ENCODE data around the gene DNAJC3.
A peak's percentile ranks its signal among the peaks of the same experiment; 100 is the strongest.
"Not testable (repeated sequence)": the region's sequence is repeated elsewhere in the genome, so short reads cannot be mapped to it uniquely, and the experiment has no call there.

DNAJC3 gene

GRCh38 chr13:95667235-95667634, 9.7 kb upstream of the DNAJC3 start:
- not testable (repeated sequence) for H3K27ac ChIP-seq; DNase-seq (ENCODE audit: low read depth, low spot score)

- no peak for DNase-seq (ENCODE audit: low read depth, low spot score)
- H3K27ac ChIP-seq, result no peak overlapping the region
Measured at GRCh38 chr13:95671597-95671996, 5.3 kb upstream of the DNAJC3 start.

GRCh38 chr13:95676105-95676761, 706 bp upstream of the DNAJC3 start:
- no peak for DNase-seq (ENCODE audit: low read depth, low spot score)
- H3K27ac ChIP-seq, result peak overlapping the region; percentile 91

- peak overlapping the region; percentile 91 for H3K27ac ChIP-seq
- no peak for DNase-seq (ENCODE audit: low read depth, low spot score)
Measured at GRCh38 chr13:95677564-95678266, 776 bp downstream of the DNAJC3 start.

GRCh38 chr13:95678967-95679366, 2.0 kb downstream of the DNAJC3 start:
- no peak overlapping the region for H3K27ac ChIP-seq
- no peak for DNase-seq (ENCODE audit: low read depth, low spot score)

GRCh38 chr13:95679722-95680121, 2.8 kb downstream of the DNAJC3 start:
- no peak for DNase-seq (ENCODE audit: low read depth, low spot score)
- no peak overlapping the region for H3K27ac ChIP-seq

- H3K27ac ChIP-seq, result no peak overlapping the region
- no peak for DNase-seq (ENCODE audit: low read depth, low spot score)
Measured at GRCh38 chr13:95684418-95684817, 7.5 kb downstream of the DNAJC3 start.

- DNase-seq (ENCODE audit: low read depth, low spot score); H3K27ac ChIP-seq: not testable (repeated sequence)
Measured at GRCh38 chr13:95684960-95685359, 8.0 kb downstream of the DNAJC3 start.

- no peak overlapping the region for H3K27ac ChIP-seq
- no peak for DNase-seq (ENCODE audit: low read depth, low spot score)
Measured at GRCh38 chr13:95689582-95689926, 12.6 kb downstream of the DNAJC3 start.

- DNase-seq (ENCODE audit: low read depth, low spot score); H3K27ac ChIP-seq: not testable (repeated sequence)
Measured at GRCh38 chr13:95690986-95691385, 14.0 kb downstream of the DNAJC3 start.

GRCh38 chr13:95697052-95697680, 20.2 kb downstream of the DNAJC3 start:
- no peak overlapping the region for H3K27ac ChIP-seq
- DNase-seq (ENCODE audit: low read depth, low spot score), result no peak

GRCh38 chr13:95698047-95698749, 21.3 kb downstream of the DNAJC3 start:
- no peak for DNase-seq (ENCODE audit: low read depth, low spot score)
- no peak overlapping the region for H3K27ac ChIP-seq

GRCh38 chr13:95703576-95703975, 26.6 kb downstream of the DNAJC3 start:
- H3K27ac ChIP-seq, result no peak overlapping the region
- no peak for DNase-seq (ENCODE audit: low read depth, low spot score)

- H3K27ac ChIP-seq, result no peak overlapping the region
- DNase-seq (ENCODE audit: low read depth, low spot score), result no peak
Measured at GRCh38 chr13:95704510-95704909, 27.6 kb downstream of the DNAJC3 start.

- DNase-seq (ENCODE audit: low read depth, low spot score), result no peak
Measured at GRCh38 chr13:95706356-95706755, 29.4 kb downstream of the DNAJC3 start.

GRCh38 chr13:95707035-95707434, 30.1 kb downstream of the DNAJC3 start:
- no peak for DNase-seq (ENCODE audit: low read depth, low spot score)
- no peak overlapping the region for H3K27ac ChIP-seq

More at GRCh38 chr13:95706356-95706755, 29.4 kb downstream of the DNAJC3 start:
- no peak overlapping the region for H3K27ac ChIP-seq

- H3K27ac ChIP-seq, result no peak overlapping the region
- no peak for DNase-seq (ENCODE audit: low read depth, low spot score)
Measured at GRCh38 chr13:95707442-95708390, 30.8 kb downstream of the DNAJC3 start.

GRCh38 chr13:95708391-95708774, 31.4 kb downstream of the DNAJC3 start:
- no peak for DNase-seq (ENCODE audit: low read depth, low spot score)
- no peak overlapping the region for H3K27ac ChIP-seq

GRCh38 chr13:95708811-95709500, 32.0 kb downstream of the DNAJC3 start:
- no peak overlapping the region for H3K27ac ChIP-seq
- no peak for DNase-seq (ENCODE audit: low read depth, low spot score)
